ENCODE measurements around the gene TFEC.

The TFEC gene

DNA sequence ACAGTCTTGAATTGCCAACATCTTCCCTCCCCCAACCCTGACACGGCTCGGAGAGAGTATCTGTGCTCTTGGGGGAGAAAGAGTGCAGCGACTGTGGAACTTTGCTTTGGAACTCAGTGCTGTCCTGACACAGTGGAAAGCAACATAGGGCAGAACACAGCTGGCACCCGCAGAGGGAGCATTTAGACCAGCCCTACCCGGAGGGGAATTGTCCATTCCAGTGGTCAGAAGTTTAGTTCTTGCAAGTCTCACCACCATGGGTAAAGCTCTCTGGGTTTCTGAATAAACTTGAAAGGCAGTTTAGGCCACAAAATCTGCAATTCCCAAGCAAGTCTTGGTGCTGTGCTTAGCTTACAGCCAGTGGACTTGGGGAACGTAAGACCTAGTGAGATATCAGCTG is 34.9 kb downstream of the TFEC start:
- no peak for DNase-seq (ENCODE audit: low read depth, low spot score)
- TF ChIP-seq, protein P1, sequence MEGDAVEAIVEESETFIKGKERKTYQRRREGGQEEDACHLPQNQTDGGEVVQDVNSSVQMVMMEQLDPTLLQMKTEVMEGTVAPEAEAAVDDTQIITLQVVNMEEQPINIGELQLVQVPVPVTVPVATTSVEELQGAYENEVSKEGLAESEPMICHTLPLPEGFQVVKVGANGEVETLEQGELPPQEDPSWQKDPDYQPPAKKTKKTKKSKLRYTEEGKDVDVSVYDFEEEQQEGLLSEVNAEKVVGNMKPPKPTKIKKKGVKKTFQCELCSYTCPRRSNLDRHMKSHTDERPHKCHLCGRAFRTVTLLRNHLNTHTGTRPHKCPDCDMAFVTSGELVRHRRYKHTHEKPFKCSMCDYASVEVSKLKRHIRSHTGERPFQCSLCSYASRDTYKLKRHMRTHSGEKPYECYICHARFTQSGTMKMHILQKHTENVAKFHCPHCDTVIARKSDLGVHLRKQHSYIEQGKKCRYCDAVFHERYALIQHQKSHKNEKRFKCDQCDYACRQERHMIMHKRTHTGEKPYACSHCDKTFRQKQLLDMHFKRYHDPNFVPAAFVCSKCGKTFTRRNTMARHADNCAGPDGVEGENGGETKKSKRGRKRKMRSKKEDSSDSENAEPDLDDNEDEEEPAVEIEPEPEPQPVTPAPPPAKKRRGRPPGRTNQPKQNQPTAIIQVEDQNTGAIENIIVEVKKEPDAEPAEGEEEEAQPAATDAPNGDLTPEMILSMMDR (IDR thresholded peaks at IDR 0.05; ENCODE audit: low read depth, low read length): no peak
- in situ Hi-C loops (cut with HindIII; ENCODE audit: low sequenced_read_pairs): no loop called here
- H3K4me3 ChIP-seq (ENCODE audit: low read depth, low read length): no peak overlapping the region

DNA sequence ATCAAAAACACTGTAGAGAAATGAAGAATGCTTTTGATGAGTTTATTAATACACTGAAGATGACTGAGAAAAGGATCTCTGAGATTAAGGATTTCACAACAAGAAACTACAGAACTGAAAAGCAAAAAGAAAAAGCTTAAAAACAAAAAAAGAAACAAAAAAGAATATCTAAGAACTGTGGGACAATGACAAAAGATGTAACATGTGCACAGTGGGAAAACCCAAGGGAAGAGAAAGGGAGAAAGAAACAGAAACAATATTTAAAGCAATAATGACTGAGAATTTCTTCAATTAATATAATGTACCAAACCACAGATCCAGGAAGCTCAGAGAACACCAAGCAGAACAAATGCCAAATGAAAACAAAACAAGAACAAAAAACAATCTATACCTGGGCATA is 42.2 kb downstream of the TFEC start:
- in situ Hi-C loops (cut with HindIII; ENCODE audit: low sequenced_read_pairs): no loop called here
- no peak for DNase-seq (ENCODE audit: low read depth, low spot score)
- TF ChIP-seq, protein P1 (IDR thresholded peaks at IDR 0.05; ENCODE audit: low read depth, low read length): no peak
- H3K4me3 ChIP-seq (ENCODE audit: low read depth, low read length): no peak overlapping the region

DNA sequence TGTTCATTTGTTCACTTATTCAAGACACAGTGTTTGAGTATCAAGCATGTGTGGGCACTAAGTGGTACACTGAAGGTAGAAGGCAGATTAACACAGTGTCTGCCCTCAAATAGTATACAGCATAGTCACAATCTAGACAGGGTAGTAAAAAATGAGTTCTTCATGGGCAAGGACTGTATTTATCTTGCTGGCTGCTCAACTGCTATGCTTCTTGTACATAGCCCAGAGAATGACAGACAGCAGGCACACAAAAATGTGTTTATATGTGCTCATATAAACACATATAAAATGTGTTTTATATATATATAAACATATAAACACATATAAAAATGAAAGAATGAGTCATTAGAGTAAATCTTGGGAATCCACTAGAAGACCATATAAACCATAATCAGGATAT is 43.1 kb downstream of the TFEC start:
- in situ Hi-C loops (cut with HindIII; ENCODE audit: low sequenced_read_pairs): no loop called here
- DNase-seq (ENCODE audit: low read depth, low spot score): no peak
- H3K4me3 ChIP-seq (ENCODE audit: low read depth, low read length): no peak overlapping the region
- TF ChIP-seq, protein P1 (IDR thresholded peaks at IDR 0.05; ENCODE audit: low read depth, low read length): no peak

DNA sequence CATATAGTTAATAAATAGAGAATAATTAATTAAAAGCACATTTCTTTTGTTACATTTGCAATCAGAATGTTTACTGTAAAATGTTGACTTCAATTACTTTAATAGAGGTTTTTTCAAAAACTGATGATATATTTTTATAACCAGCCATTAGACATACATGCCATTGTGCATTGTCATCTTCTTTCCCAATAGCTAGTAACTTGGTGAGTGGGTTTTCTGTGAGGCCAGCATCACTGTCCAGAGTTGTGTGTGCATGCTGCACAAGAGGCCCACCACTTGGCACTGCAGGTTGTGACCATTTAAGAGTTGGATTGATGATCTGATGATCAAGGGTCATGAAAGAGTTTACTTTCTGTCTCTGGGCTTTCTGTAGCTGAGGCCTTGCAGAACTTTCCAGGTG is 46.5 kb downstream of the TFEC start:
- in situ Hi-C loops (cut with HindIII; ENCODE audit: low sequenced_read_pairs): no loop called here
- DNase-seq (ENCODE audit: low read depth, low spot score): no peak
- TF ChIP-seq, protein P1 (IDR thresholded peaks at IDR 0.05; ENCODE audit: low read depth, low read length): no peak
- no peak overlapping the region for H3K4me3 ChIP-seq (ENCODE audit: low read depth, low read length)

DNA sequence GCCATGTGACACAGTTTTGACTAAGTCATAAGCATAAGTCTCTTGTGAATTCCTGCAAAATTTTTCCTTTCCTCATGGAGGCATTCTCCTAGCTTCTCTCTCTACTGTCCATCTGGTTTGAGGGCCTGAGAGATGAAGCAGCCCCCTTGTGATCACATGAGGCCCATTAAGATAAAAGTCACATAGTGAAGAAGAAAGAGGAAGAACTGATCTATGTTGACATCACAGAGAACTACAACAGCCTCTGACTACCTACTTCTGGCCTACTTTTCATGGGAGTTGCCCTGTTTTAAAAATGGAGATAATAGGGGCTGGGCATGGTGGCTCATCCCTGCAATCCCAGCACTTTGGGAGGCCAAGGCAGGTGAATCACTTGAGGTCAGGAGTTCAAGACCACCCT is 50.4 kb downstream of the TFEC start:
- in situ Hi-C loops (cut with HindIII; ENCODE audit: low sequenced_read_pairs): no loop called here
- TF ChIP-seq, protein P1 (IDR thresholded peaks at IDR 0.05; ENCODE audit: low read depth, low read length): no peak
- DNase-seq (ENCODE audit: low read depth, low spot score): no peak
- H3K4me3 ChIP-seq (ENCODE audit: low read depth, low read length): no peak overlapping the region

DNA sequence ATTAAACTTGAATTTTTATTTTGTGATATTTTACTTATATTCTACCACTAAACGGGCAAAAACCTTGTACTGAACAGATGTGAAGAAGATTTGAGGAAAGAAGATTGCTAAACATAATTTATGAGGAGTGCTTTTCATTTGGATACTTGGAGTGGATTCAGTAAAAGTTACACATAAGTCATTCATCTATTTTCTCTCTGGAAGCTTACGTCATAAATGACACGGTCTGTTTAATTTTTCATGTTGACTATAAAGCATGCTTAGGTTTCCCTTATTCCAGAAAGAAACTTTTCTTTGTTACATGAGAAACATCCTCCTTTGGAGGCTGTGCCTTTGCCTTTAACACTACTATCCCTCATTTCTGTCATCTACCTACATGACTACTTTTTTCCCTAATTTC is 53.9 kb downstream of the TFEC start:
- H3K4me3 ChIP-seq (ENCODE audit: low read depth, low read length): no peak overlapping the region
- DNase-seq (ENCODE audit: low read depth, low spot score): no peak
- in situ Hi-C loops (cut with HindIII; ENCODE audit: low sequenced_read_pairs): no loop called here
- TF ChIP-seq, protein P1 (IDR thresholded peaks at IDR 0.05; ENCODE audit: low read depth, low read length): no peak

DNA sequence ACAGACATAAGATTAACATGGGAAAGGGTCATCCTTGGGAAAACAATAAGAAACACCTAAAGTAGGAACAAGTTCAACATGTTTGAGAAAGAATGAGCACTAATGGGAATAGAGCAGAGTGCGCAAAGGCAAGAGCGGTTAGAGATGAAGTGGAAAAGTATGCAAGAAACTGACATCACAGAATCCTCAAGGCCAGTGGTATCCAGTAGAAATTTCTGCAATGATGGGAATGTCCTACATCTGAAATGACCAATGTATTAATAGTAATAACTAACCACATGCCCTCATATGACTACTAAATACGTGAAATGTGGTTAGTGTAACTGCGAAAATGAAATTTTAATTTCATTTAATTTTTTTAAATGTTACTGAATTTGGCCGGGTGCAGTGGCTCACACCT is 54.8 kb downstream of the TFEC start:
- in situ Hi-C loops (cut with HindIII; ENCODE audit: low sequenced_read_pairs): no loop called here
- DNase-seq (ENCODE audit: low read depth, low spot score): no peak
- no peak overlapping the region for H3K4me3 ChIP-seq (ENCODE audit: low read depth, low read length)
- TF ChIP-seq, protein P1 (IDR thresholded peaks at IDR 0.05; ENCODE audit: low read depth, low read length): no peak

All from astrocyte of the spinal cord (primary cell).